ENCODE measurements around the gene ATXN10.
"Not testable (repeated sequence)": the region's sequence is repeated elsewhere in the genome, so short reads cannot be mapped to it uniquely, and the experiment has no call there.

Gene ATXN10

GRCh38 chr22:45793161-45793560 lies 121.5 kb downstream of the ATXN10 start:
- no peak for TF ChIP-seq CTCF (IDR thresholded peaks at IDR 0.05; ENCODE audit: low read depth, low read length, missing control alignments)
- no peak overlapping the region for H3K4me3 ChIP-seq (replicated peaks; ENCODE audit: low read depth, low read length)
- no peak for DNase-seq (ENCODE audit: extremely low read depth, low read depth)

GRCh38 chr22:45793892-45794291 lies 122.3 kb downstream of the ATXN10 start:
- DNase-seq (ENCODE audit: extremely low read depth, low read depth), result no peak
- no peak overlapping the region for H3K4me3 ChIP-seq (replicated peaks; ENCODE audit: low read depth, low read length)
- TF ChIP-seq CTCF (IDR thresholded peaks at IDR 0.05; ENCODE audit: low read depth, low read length, missing control alignments), result no peak

GRCh38 chr22:45796009-45796408 lies 124.4 kb downstream of the ATXN10 start:
- not testable (repeated sequence) for H3K4me3 ChIP-seq (replicated peaks; ENCODE audit: low read depth, low read length); DNase-seq (ENCODE audit: extremely low read depth, low read depth)

- H3K4me3 ChIP-seq (replicated peaks; ENCODE audit: low read depth, low read length), result no peak overlapping the region
- TF ChIP-seq CTCF (IDR thresholded peaks at IDR 0.05; ENCODE audit: low read depth, low read length, missing control alignments), result no peak
- DNase-seq (ENCODE audit: extremely low read depth, low read depth), result no peak
Observed at GRCh38 chr22:45799291-45799690, 127.7 kb downstream of the ATXN10 start.

GRCh38 chr22:45802054-45802453 lies 130.4 kb downstream of the ATXN10 start:
- no peak for TF ChIP-seq CTCF (IDR thresholded peaks at IDR 0.05; ENCODE audit: low read depth, low read length, missing control alignments)
- DNase-seq (ENCODE audit: extremely low read depth, low read depth), result no peak
- no peak overlapping the region for H3K4me3 ChIP-seq (replicated peaks; ENCODE audit: low read depth, low read length)

- no peak overlapping the region for H3K4me3 ChIP-seq (replicated peaks; ENCODE audit: low read depth, low read length)
- TF ChIP-seq CTCF (IDR thresholded peaks at IDR 0.05; ENCODE audit: low read depth, low read length, missing control alignments), result no peak
- no peak for DNase-seq (ENCODE audit: extremely low read depth, low read depth)
Observed at GRCh38 chr22:45804319-45804985, 132.8 kb downstream of the ATXN10 start.

- H3K4me3 ChIP-seq (replicated peaks; ENCODE audit: low read depth, low read length), result no peak overlapping the region
- no peak for TF ChIP-seq CTCF (IDR thresholded peaks at IDR 0.05; ENCODE audit: low read depth, low read length, missing control alignments)
- peak; percentile 93 for DNase-seq (ENCODE audit: extremely low read depth, low read depth)
Observed at GRCh38 chr22:45804986-45805325, 133.3 kb downstream of the ATXN10 start.
